GM11168 (cell line): ENCODE results near the gene OTOA.
"Not testable (repeated sequence)": the region's sequence is repeated elsewhere in the genome, so short reads cannot be mapped to it uniquely, and the experiment has no call there.

Experiments
- in situ Hi-C: fragments of 300-500 bp; cut with MboI; formaldehyde crosslinking; loops from one replicate; pipeline ENCODE4 v1.12.0; 2022; ENCODE audit warnings: low sequenced_read_pairs; ENCODE audit not compliant: unreplicated experiment

Gene OTOA

DNA sequence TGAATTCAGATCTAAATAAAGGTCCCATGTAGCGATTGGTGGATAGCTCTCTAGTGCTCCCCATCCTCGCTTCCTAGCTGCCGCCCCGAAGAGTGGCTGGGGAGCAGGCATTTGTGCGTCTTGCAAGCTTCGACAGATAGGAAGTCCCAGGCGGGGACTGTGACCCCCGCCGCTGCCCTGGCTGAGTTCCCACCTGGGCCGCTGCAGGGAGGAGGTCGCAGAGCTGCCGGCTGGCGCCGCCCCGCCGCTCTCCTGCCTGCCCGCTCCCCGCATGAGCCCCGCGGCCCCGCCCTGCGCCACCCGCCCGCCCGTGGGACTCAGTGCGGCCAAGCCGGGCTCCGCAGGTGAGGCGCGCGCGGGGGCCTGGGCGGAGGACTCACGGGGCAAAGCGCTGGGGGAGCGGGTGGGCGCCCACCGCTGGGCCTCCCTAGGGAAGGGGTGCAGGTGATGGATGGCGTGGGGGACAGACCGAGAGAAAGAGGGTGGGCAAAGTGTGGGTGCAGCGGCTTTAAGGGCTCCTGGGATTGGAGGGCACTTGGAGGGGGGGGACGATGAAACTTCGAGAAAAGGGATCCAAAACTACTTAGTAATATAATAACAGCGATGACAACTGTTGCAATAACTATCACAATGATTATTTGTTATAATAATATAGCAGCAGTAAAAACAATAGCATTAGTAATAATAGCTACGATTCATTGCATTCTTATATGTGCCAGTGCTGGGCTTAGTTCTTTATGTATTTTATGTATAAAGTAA, at the start of gene OTOA:
Gene OTOA, plus strand, starts transcription at position 80 of the 759 bp plus-strand sequence. CDS start 14,547 bp downstream, outside the sequence.
- in situ Hi-C loops = no loop called here

- in situ Hi-C loops = no loop called here
These were observed 48.9 kb upstream of the OTOA start for GRCh38 chr16:21614896-21615295.

- in situ Hi-C loops = no loop called here
These were observed 46.2 kb upstream of the OTOA start for GRCh38 chr16:21617607-21618006.

GRCh38 chr16:21618281-21618680, 45.5 kb upstream of the OTOA start:
- in situ Hi-C loops = no loop called here

- in situ Hi-C loops = no loop called here
These were observed 43.9 kb upstream of the OTOA start for GRCh38 chr16:21619765-21620425.

DNA sequence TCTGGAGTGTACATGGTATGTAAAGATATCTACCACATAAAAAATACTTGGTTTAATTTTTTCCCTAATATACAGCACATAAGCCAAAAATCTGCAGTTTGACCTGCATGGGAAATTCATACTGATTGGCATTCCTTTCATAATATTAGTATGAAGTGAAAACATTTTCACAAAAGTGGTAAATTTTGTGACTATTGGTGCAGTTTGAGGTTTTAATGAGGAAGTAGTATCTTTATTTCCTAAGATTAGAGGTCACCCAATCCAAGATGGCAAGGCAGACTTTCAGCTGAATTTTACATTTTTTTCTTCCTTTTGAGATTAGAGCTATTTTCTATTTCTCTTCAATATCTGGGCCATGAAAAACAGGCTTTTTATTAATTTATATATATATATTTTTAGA, 43.2 kb upstream of the OTOA start:
- in situ Hi-C loops = no loop called here

GRCh38 chr16:21622545-21622944, 41.2 kb upstream of the OTOA start:
- in situ Hi-C loops = no loop called here

DNA sequence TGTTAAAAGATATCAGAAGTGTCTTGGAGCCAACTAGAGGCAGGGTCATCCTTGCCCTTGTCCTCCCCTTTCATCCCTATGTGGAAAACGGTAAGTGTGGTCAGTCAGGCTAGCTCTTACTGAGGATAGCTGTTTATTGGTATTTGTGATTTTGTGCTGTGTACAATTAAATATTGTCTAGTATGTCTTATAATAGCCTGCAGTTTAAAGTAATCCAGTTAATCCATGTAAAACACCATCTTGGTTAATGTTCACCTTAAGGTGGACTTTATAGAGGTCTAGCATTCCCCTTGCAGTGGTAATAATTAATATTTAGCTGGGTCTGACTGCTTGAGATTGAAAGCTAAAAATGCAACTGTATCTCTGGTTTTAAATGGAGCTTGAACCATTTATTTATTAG, 38.7 kb upstream of the OTOA start:
- in situ Hi-C loops = no loop called here

- in situ Hi-C loops = no loop called here
These were observed 37.0 kb upstream of the OTOA start for GRCh38 chr16:21626659-21627277.

- in situ Hi-C loops = no loop called here
These were observed 35.5 kb upstream of the OTOA start for GRCh38 chr16:21628121-21628726.

DNA sequence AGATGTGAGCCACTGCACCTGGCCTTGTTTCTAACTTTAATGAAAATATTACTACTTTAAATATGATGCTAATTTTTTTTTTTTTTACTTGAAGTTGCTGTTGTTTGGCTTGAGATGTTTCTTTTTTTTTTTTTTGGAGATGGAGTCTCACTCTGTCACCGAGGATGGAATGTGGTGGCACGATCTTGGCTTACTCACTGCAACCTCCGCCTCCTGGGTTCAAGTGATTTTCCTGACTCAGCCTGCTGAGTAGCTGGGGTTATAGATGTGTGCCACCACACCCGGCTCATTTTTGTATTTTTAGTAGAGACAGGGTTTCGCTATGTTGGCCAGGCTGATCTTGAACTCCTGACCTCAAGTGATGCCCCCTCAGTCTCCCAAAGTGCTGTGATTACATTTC, 35.0 kb upstream of the OTOA start:
- in situ Hi-C loops = no loop called here

DNA sequence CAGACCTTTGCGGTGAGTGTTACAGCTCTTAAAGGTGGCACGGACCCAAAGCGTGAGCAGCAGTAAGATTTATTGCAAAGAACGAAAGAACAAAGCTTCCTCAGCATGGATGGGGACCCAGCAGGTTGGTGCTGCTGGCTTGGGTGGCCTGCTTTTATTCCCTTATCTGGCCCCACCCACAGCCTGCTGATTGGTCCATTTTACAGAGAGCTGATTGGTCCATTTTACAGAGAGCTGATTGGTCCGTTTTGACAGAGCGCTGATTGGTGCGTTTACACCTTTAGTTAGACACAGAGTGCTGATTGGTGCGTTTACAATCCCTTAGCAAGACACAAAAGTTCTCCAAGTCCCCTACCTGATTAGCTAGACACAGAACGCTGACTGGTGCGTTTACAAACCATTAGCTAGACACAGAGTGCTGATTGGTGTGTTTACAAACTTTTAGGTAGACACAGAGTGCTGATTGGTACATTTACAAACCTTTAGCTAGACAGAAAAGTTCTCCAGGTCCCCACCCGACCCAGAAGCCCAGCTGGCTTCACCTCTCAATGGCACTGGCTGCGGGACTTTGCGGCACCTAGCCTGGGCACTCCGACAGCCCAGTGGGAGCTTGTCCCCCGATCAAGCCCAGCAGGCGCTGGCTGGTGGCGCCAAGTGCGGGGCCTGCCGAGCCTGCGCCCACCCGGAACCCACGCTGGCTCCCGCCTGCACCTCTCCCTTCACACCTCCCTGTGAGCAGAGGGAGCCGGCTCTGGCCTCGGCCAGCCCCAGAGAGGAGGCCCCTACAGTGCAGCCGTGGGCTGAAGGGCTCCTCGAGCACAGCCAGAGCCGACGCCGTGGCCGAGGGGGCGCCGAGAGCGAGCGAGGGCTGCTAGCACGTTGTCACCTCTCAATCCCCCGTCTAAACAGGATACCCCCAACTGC, 33.9 kb upstream of the OTOA start:
- in situ Hi-C loops = not testable (repeated sequence)

GRCh38 chr16:21630866-21631265, 32.9 kb upstream of the OTOA start:
- in situ Hi-C loops = not testable (repeated sequence)

DNA sequence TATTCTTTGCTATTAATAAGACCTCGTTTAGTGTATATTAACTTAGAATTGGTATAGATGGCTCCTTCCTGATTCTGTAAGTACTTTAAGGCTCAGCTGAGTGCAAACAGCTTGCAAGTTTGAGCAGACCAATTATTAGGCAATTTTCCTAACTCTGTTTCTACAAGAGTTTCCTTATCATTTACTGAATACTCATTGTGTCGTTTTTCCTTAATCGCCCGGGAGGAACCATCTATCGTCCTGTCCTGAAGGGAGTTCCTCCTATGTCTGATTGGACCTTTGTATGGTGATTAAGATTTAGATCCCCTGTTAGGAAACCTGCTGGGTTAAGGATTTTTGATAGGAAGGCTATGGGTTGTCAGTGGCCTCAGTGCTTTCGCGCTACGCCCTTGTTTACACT, 32.4 kb upstream of the OTOA start:
- in situ Hi-C loops = not testable (repeated sequence)

DNA sequence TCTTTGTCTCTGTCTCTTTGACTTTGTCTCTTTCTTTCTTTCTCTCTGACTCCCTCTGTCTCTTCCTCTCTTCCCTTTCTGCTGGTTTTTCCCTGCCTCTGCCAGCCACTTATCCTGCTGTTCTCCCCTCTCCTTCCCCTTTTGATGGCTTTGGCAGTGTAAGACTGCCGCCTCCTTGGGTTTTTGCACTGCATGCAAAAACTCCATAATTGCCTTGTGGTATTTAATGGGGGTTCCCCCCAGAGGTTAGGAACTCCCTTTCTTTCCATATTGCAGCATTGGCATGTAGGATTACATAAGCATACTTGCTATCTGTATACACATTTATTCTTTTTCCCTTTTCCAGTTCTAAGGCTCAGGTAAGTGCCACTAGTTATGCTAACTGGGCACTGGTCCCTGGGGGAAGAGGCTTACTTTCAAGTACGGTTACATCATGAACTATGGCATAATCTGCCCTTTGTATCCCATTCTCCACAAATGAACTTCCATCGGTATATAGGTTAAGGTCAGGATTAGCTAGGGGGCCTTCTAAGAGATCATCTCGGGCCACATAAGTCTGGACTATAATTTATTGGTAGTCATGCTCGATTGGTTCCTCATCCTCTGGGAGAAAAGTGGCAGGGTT, 31.7 kb upstream of the OTOA start:
- in situ Hi-C loops = not testable (repeated sequence)

DNA sequence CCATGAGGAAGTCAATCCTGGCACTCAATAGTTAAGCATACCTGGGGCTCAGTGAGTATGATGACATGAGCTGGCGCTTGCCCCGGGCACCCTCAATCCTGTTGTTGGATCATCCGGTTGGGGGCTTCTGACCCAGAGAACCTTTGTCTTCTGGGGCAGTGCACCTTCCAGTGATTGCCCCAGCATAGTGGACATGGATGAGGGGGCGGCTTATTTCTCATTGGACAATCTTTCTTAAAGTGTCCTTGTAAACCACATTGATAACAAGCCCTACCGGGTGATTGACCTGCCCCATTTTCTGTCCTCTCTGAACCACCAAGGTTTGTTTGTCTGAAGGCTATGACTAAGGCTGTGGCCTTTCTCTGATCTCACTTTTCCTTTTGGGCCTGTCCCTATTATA, 29.6 kb upstream of the OTOA start:
- in situ Hi-C loops = no loop called here

GRCh38 chr16:21635694-21636093, 28.1 kb upstream of the OTOA start:
- in situ Hi-C loops = not testable (repeated sequence)

- in situ Hi-C loops = no loop called here
These were observed 26.5 kb upstream of the OTOA start for GRCh38 chr16:21637032-21637968.
